Measurements from ENCODE around the gene DOK3.

The DOK3 gene

DNA sequence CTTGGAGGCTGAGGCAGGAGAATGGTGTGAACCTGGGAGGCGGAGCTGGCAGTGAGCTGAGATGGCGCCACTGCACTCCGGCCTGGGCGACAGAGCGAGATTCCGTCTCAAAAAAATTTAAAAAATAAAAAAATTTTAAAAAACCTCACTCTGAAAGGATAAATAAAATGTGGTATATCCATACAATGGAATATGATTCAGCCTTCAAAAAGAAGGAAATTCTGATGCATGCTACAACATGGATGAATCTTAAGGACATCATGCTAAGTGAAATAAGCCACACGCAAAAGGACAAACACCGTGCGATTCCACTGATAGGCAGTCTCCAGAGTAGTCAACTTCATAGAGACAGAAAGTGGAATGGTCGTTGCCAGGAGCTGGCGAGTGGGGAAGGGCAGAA, 44.6 kb downstream of the DOK3 start:
- TF ChIP-seq RARB (CRISPR knock-in tag; IDR thresholded peaks at IDR 0.05) = no peak
- no peak for TF ChIP-seq ESRRG (CRISPR knock-in tag; IDR thresholded peaks at IDR 0.05)
- peak; percentile 99 for TF ChIP-seq ZNF8 (CRISPR knock-in tag; IDR thresholded peaks at IDR 0.05)
- no peak for TF ChIP-seq ZFP30 (CRISPR knock-in tag; IDR thresholded peaks at IDR 0.05)
- no peak for TF ChIP-seq GLIS3 (CRISPR knock-in tag; IDR thresholded peaks at IDR 0.05)
- ATAC-seq = no peak

DNA sequence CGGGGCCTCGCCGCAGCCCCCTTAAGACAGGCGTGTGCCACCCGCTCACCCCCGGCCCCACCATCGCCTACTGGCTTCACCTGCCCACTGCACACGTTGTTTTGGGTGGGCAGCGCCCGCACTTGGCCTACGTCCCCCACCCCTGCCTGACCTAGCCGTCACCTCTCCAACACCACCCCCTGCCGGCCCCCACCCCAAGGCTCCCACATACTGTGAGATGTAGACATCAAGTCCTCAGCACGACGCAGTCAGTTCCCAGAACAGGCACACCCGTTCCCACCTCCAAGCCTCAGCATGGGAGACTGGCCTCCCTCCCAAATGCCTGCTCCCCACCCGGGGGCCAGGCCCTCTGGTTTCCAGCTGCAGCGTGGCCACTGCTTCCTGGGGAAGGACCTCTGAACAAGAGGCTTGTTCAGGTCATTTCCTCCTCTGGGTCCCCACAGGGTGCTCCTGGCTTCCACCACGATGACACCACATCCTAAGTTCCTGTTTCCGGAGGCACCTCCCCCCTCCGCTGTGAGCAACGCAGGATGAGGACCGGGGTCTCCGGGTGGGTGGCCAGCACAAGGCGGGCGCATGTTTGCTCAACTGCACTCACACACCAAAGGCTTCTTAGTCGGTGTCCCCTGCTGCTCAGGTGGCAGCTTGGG, 47.5 kb downstream of the DOK3 start:
- TF ChIP-seq, protein P1, sequence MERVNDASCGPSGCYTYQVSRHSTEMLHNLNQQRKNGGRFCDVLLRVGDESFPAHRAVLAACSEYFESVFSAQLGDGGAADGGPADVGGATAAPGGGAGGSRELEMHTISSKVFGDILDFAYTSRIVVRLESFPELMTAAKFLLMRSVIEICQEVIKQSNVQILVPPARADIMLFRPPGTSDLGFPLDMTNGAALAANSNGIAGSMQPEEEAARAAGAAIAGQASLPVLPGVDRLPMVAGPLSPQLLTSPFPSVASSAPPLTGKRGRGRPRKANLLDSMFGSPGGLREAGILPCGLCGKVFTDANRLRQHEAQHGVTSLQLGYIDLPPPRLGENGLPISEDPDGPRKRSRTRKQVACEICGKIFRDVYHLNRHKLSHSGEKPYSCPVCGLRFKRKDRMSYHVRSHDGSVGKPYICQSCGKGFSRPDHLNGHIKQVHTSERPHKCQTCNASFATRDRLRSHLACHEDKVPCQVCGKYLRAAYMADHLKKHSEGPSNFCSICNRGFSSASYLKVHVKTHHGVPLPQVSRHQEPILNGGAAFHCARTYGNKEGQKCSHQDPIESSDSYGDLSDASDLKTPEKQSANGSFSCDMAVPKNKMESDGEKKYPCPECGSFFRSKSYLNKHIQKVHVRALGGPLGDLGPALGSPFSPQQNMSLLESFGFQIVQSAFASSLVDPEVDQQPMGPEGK (CRISPR knock-in tag; IDR thresholded peaks at IDR 0.05; ENCODE audit: borderline replicate concordance) = no peak
- TF ChIP-seq, protein P2, sequence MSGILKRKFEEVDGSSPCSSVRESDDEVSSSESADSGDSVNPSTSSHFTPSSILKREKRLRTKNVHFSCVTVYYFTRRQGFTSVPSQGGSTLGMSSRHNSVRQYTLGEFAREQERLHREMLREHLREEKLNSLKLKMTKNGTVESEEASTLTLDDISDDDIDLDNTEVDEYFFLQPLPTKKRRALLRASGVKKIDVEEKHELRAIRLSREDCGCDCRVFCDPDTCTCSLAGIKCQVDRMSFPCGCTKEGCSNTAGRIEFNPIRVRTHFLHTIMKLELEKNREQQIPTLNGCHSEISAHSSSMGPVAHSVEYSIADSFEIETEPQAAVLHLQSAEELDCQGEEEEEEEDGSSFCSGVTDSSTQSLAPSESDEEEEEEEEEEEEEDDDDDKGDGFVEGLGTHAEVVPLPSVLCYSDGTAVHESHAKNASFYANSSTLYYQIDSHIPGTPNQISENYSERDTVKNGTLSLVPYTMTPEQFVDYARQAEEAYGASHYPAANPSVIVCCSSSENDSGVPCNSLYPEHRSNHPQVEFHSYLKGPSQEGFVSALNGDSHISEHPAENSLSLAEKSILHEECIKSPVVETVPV (CRISPR knock-in tag; IDR thresholded peaks at IDR 0.05) = no peak
- TF ChIP-seq, protein P3, sequence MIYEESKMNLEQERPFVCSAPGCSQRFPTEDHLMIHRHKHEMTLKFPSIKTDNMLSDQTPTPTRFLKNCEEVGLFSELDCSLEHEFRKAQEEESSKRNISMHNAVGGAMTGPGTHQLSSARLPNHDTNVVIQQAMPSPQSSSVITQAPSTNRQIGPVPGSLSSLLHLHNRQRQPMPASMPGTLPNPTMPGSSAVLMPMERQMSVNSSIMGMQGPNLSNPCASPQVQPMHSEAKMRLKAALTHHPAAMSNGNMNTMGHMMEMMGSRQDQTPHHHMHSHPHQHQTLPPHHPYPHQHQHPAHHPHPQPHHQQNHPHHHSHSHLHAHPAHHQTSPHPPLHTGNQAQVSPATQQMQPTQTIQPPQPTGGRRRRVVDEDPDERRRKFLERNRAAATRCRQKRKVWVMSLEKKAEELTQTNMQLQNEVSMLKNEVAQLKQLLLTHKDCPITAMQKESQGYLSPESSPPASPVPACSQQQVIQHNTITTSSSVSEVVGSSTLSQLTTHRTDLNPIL (CRISPR knock-in tag; IDR thresholded peaks at IDR 0.05; ENCODE audit: low read depth) = no peak
- TF ChIP-seq GLIS3 (CRISPR knock-in tag; IDR thresholded peaks at IDR 0.05) (no peak), TCF4 (CRISPR knock-in tag; IDR thresholded peaks at IDR 0.05; ENCODE audit: borderline replicate concordance) (no peak), ZFP3 (CRISPR knock-in tag; IDR thresholded peaks at IDR 0.05) (no peak), ZC3H10 (CRISPR knock-in tag; IDR thresholded peaks at IDR 0.05) (no peak), ZNF70 (CRISPR knock-in tag; IDR thresholded peaks at IDR 0.05) (no peak), CSDC2 (CRISPR knock-in tag; IDR thresholded peaks at IDR 0.05) (no peak), PPARA (CRISPR knock-in tag; IDR thresholded peaks at IDR 0.05; ENCODE audit: borderline replicate concordance) (no peak), ZFP30 (CRISPR knock-in tag; IDR thresholded peaks at IDR 0.05) (no peak)
- no peak for ATAC-seq

DNA sequence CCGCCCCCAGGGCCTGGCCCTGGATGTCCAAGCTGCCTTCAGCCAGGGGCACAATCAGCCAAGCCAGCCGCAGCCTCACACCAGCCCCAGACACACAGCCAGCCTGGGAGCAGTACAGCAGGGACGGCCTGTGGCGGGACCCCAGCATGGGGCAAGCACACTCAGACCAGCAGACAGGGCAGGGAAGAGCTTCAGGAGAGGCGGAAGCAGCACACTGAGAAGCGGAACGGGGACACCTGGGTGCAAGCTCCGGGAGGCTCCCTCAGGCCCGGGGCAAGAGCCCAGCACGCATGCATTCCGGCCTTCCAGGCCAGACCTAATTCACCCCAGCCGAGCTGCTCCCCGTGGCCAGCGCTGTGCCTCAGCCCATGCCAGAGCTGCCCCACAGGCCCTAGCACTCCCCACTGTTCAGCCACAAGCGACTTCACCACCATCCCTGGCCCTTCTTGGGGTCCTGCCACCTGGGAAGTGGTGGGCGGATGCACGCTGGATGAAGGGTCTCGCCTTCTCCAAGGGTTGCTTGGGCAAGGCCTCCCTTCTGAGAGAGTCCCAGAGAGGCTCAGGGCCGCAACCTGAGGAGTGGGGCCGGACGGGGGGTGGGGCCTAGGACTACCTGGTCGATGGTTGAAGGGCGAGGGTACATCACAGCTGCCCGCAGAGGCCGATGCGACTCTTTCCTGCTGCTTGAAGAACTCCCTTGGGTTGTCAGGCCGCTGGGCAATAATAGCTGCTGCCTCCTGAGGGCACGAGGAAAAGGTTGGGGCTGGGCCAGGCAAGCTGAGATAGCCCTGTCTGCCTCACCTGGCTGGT, 49.6 kb downstream of the DOK3 start:
- TF ChIP-seq ZNF70 (CRISPR knock-in tag; IDR thresholded peaks at IDR 0.05) = no peak
- TF ChIP-seq ZNF8 (CRISPR knock-in tag; IDR thresholded peaks at IDR 0.05) = no peak
- TF ChIP-seq PPARA (CRISPR knock-in tag; IDR thresholded peaks at IDR 0.05; ENCODE audit: borderline replicate concordance) = no peak
- no peak for TF ChIP-seq RARB (CRISPR knock-in tag; IDR thresholded peaks at IDR 0.05)
- no peak for TF ChIP-seq OSR1 (CRISPR knock-in tag; IDR thresholded peaks at IDR 0.05)
- TF ChIP-seq ZFP30 (CRISPR knock-in tag; IDR thresholded peaks at IDR 0.05) = no peak
- TF ChIP-seq, protein P3 (CRISPR knock-in tag; IDR thresholded peaks at IDR 0.05; ENCODE audit: low read depth) = no peak
- no peak for ATAC-seq

DNA sequence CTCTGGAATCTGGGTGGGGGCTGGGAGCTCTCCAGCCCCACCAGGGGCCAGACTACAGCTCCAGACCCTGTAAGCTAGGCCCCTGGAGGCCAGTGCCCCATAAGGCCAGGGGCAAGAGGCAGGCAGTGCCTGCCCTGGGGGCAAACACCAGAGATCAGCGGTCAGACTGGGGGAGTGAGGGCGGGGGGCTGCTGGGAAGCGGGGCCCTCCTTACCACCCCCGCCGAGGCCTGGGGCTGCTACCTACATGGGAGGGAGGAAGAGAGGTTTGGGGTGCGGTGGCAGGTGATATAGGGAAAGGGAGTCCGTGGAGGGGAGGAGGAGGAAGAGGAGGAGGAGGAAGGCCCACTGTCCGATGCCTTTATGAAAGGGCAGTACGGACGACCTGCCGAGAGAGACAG, 50.3 kb downstream of the DOK3 start:
- no peak for ATAC-seq
- TF ChIP-seq, protein P3 (CRISPR knock-in tag; IDR thresholded peaks at IDR 0.05; ENCODE audit: low read depth) = no peak
- no peak for TF ChIP-seq SNAI2 (CRISPR knock-in tag; IDR thresholded peaks at IDR 0.05)
- no peak for TF ChIP-seq ISL1 (CRISPR knock-in tag; IDR thresholded peaks at IDR 0.05)
- TF ChIP-seq TCF4 (CRISPR knock-in tag; IDR thresholded peaks at IDR 0.05; ENCODE audit: borderline replicate concordance) = no peak

DNA sequence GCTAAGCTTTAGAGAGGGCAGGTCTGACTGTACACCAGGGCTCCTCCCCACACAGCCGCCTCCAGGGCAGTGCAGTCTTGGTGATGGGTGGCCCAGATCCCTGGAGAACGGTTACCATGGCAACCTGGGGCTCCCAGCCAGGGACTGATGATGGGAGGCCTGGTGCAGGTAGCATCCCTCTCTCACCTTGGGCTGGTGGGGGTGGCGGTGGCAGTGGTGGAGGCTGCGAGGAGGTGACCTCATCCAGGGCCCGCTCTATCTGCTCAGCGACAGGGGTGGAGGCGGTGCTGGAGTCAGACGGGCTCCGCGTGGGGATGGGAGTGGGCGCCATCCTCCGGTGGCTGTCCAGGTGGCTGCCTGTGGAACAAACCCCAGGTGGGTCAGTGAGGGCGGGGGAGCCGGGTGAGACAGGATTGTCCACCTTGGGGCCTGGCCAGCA, 50.7 kb downstream of the DOK3 start:
- ATAC-seq = no peak
- no peak for TF ChIP-seq ISL1 (CRISPR knock-in tag; IDR thresholded peaks at IDR 0.05)
- TF ChIP-seq ZC3H10 (CRISPR knock-in tag; IDR thresholded peaks at IDR 0.05) = no peak
- TF ChIP-seq, protein P4, sequence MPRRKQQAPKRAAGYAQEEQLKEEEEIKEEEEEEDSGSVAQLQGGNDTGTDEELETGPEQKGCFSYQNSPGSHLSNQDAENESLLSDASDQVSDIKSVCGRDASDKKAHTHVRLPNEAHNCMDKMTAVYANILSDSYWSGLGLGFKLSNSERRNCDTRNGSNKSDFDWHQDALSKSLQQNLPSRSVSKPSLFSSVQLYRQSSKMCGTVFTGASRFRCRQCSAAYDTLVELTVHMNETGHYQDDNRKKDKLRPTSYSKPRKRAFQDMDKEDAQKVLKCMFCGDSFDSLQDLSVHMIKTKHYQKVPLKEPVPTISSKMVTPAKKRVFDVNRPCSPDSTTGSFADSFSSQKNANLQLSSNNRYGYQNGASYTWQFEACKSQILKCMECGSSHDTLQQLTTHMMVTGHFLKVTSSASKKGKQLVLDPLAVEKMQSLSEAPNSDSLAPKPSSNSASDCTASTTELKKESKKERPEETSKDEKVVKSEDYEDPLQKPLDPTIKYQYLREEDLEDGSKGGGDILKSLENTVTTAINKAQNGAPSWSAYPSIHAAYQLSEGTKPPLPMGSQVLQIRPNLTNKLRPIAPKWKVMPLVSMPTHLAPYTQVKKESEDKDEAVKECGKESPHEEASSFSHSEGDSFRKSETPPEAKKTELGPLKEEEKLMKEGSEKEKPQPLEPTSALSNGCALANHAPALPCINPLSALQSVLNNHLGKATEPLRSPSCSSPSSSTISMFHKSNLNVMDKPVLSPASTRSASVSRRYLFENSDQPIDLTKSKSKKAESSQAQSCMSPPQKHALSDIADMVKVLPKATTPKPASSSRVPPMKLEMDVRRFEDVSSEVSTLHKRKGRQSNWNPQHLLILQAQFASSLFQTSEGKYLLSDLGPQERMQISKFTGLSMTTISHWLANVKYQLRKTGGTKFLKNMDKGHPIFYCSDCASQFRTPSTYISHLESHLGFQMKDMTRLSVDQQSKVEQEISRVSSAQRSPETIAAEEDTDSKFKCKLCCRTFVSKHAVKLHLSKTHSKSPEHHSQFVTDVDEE (CRISPR knock-in tag; IDR thresholded peaks at IDR 0.05) = no peak
- no peak for TF ChIP-seq ZFP30 (CRISPR knock-in tag; IDR thresholded peaks at IDR 0.05)
- no peak for TF ChIP-seq CSDC2 (CRISPR knock-in tag; IDR thresholded peaks at IDR 0.05)
- TF ChIP-seq, protein P3 (CRISPR knock-in tag; IDR thresholded peaks at IDR 0.05; ENCODE audit: low read depth) = no peak
- no peak for TF ChIP-seq ARNTL (CRISPR knock-in tag; IDR thresholded peaks at IDR 0.05; ENCODE audit: borderline replicate concordance, low read depth)

All from SK-N-SH treated with all-trans-retinoic acid at 6 μM for 48 hours (cell line).